Activated T-cell treated with anti-CD3 and anti-CD28 coated beads, Interleukin-2, amount 50 U/mL, for 72 hours (primary cell): ENCODE data around the gene NDUFS2. TPM values are rescaled to one million over a fixed set of nuclear protein-coding genes. Genes with fewer than 3 reads are reported as not detected.

ENCODE experiments used
- ATAC-seq, 2 donors: fragments of 150-1000 bp; cut with Tn5 transposase; replicated peaks in 1 of 2; 2 replicates each; pipeline ENCODE4 v1.10.0; 2021; ENCODE audit warnings: moderate library complexity in 2 of 2, mild to moderate bottlenecking in 1 of 2
- DNase-seq, 2 donors: peaks; one replicate each; pipeline ENCODE4 v3.0.0; 2021 to 2022; ENCODE audit warnings: mixed read lengths in 1 of 2
- H3K27ac Mint-ChIP-seq: one replicate; pipeline ENCODE4 v1.8.0; 2022; ENCODE audit warnings: mild to moderate bottlenecking, moderate library complexity, mixed read lengths
- H3K27me3 Mint-ChIP-seq: one replicate; pipeline ENCODE4 v1.8.0; 2022; ENCODE audit warnings: low read depth, mixed read lengths
- H3K36me3 Mint-ChIP-seq, 2 donors: one replicate each; pipeline ENCODE4 v1.8.0; 2022; ENCODE audit warnings: mixed read lengths in 2 of 2, mild to moderate bottlenecking in 1 of 2; ENCODE audit not compliant: insufficient read depth in 2 of 2
- H3K4me1 Mint-ChIP-seq: one replicate; pipeline ENCODE4 v1.8.0; 2022; ENCODE audit warnings: low read depth, mixed read lengths
- H3K4me3 Mint-ChIP-seq, 2 donors: one replicate each; pipeline ENCODE4 v1.8.0; 2022; ENCODE audit warnings: mild to moderate bottlenecking in 2 of 2, mixed read lengths in 2 of 2, moderate library complexity in 2 of 2
- H3K9me3 Mint-ChIP-seq, 2 donors: one replicate each; pipeline ENCODE4 v1.8.0; 2022; ENCODE audit warnings: mixed read lengths in 2 of 2
- total RNA-seq, 2 donors: library from RNA; stranded (reverse); gene quantifications; one replicate each; pipeline ENCODE4 v1.2.3, GENCODE V29; 2022

NDUFS2 gene
- total RNA-seq, 2 donors from 2014 or later = 108 to 114 TPM

DNA sequence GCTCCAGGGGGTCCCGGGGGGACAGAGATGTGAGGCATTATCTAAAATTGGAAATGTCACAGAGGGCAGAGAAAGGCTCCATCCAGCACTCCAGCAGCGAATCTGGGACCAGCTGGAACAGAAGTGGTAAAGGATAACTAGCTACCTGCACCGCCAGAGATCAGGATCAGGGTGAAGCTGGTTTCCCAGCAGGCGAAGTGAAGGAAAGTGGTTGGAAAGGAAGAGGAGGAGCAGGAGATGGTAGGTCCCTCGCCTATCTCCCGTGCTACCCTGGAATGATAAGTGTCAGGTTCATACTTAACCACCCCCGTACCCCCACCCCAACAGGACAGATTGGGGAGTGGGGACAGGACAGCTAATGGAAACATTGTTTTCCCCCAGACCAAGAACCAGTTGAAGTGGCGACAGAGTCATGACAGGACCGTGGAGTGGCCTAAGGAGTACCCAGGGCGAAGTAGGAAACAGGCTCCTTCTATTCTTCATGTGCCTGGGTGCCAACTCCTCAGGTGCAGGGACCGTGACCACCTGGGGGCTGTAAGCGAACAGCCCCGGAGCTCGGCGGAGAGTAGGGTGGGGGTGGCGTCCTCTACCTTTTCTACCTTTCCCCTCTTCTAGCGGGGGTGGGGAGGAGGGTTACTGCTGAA lies 25.6 kb upstream of the NDUFS2 start:
- Mint-ChIP-seq H3K27me3 (no peaks in the 10 kb centered on the region), H3K4me1 (peaks cover 71% of the 10 kb centered on the region), H3K9me3 (no peaks in the 10 kb centered on the region), H3K36me3 (peaks cover 9 to 31% of the 10 kb centered on the region in 2 donors), H3K27ac (peak overlapping the region; percentile 94), H3K4me3 (peak overlapping the region; percentile 93 to 95)
- ATAC-seq (no peak), DNase-seq (no peak)

DNA sequence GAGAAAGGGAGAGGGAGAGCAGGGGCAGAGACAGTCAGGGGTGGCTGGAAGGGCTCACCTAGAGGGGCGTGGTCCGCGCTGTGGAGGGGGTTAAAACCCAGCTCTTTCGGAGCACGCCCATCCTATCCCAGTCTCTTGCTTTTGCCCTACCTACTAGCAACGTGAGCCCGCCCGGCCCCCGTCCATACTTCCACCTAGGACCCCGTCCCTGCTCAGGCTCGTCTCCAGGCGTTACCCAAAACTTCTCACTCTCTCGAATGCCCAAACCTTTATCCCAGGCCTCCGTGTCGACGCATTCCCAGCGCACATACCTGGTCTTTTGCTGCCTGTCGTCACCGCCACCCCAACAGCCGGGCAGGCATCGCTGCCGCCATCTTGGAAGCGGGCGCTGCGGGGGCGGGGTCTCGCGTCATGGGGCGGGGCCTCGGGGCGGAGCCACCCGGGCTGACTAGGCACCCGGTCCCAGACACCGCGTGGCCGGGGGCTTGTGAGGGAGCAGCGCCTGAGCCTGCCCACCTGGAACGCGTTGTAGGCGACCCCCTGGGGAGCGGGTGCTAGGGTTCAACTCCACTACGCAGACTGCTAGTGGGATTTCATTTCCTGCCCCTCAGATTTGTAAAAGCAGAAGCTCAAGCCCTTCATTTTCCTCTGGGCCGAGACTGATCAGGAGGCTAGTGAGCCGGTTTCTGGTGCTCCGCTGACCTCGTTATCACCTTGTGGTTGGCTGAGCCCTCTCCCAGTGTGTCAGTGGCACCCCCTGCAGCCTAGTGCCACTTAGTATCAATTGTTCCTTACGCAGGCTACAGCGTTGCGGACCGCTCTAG lies 24.8 kb upstream of the NDUFS2 start, which contains the start of gene B4GALT3:
TSS of gene B4GALT3 (minus strand) at position 396 of the 824 bp plus-strand sequence. CDS start 1,447 bp downstream, outside the sequence.
- H3K4me1 Mint-ChIP-seq = peaks cover 78% of the 10 kb centered on the region
- no peaks in the 10 kb centered on the region for H3K9me3 Mint-ChIP-seq
- H3K27me3 Mint-ChIP-seq = no peaks in the 10 kb centered on the region
- DNase-seq (peak; percentile 94 to 99), ATAC-seq (peak; percentile 87)
- H3K36me3 Mint-ChIP-seq = peaks cover 8 to 30% of the 10 kb centered on the region in 2 donors
- peak within 1 kb of the TSS; percentile 93 to 95 for H3K4me3 Mint-ChIP-seq
- peak within 1 kb of the TSS; percentile 94 for H3K27ac Mint-ChIP-seq

DNA sequence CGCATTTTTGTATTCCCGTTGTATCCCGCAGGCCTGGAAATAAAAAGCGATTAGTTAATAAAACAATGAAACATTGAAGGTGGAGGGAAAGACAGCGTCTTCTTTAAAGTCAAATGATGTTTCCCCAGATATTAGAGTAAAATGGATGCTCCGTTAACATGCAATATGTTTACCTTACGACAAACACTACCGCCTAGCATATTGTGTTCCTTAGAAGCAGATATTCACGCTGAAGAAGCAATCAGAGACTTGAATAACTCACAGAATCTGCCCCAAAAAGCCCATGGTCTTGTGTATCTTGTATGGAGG lies 24.3 kb upstream of the NDUFS2 start:
- Mint-ChIP-seq H3K4me1 (peaks cover 78% of the 10 kb centered on the region), H3K4me3 (peak overlapping the region; percentile 93 to 95), H3K36me3 (peaks cover 8 to 26% of the 10 kb centered on the region in 2 donors), H3K27me3 (no peaks in the 10 kb centered on the region), H3K27ac (peak overlapping the region; percentile 25), H3K9me3 (no peaks in the 10 kb centered on the region)
- ATAC-seq = no peak
- DNase-seq = no peak

DNA sequence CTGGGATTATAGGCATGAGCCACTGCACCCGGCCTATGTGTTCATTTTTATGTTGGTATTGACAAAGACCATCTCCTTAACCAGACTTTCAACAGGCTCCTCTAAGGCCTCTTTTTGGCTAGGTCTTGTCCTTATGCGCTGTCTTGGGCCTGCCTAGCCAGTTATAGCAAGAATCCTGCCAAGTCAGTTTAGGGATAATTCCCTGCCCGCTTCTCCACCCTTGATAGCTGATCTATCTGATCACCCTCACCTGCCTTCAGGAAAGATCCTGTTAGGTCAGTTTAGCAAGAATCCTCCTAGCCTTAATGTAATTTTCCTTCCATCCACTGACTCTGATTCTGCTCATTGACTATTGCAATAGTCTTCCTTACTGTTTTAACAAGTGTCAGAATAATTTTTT lies 22.5 kb upstream of the NDUFS2 start:
- Mint-ChIP-seq H3K4me1 (peaks cover 81% of the 10 kb centered on the region), H3K9me3 (no peaks in the 10 kb centered on the region), H3K27ac (peak overlapping the region; percentile 3), H3K4me3 (no peak overlapping the region), H3K27me3 (no peaks in the 10 kb centered on the region), H3K36me3 (peaks cover 5 to 9% of the 10 kb centered on the region in 2 donors)
- ATAC-seq = no peak
- no peak for DNase-seq

DNA sequence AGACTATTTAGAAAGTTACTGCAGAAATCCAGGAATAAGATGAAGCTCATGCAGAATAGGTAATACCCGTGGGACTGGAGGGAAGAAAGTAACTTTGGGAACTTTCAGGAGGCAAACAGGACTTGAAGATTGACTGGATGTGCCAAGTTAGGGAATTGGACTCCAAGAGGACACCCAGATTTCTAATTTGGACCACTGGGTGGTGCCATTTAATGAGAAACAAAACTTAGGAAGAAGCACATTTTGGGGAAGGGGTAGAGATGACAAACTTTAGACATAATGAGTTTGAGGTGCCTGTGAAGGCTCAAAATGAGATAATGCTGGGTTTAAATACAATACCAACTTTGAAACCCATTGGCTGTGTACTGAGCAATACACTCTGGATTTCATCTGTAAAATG lies 21.5 kb upstream of the NDUFS2 start:
- peaks cover 0 to 5% of the 10 kb centered on the region in 2 donors for H3K36me3 Mint-ChIP-seq
- peak overlapping the region in 1 of 2 donors; percentile 25 for H3K4me3 Mint-ChIP-seq

DNA sequence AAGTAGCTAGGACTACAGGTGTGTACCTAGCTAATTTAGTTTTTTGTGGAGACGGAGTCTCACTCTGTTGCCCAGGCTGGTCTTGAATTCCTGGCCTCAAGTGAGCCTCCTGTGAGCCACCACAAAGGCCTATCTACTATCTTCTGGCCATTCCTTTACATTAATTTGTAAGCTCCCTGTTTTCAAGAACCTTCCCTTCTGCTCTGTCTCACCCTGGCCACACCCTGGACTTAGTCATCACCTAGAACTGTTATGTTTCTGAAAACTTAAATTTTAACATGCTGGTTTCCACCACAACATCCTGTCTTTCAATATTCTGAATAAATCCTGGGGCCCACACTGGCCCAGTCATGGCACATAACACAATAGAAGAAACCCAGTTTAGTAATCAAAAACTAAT lies 20.0 kb upstream of the NDUFS2 start:
- ATAC-seq = peak; percentile 71 to 75
- no peaks in the 10 kb centered on the region for H3K9me3 Mint-ChIP-seq
- H3K4me1 Mint-ChIP-seq = peaks cover 86% of the 10 kb centered on the region

More for the DNA sequence above, 21.5 kb upstream of the NDUFS2 start:
- peaks cover 81% of the 10 kb centered on the region for H3K4me1 Mint-ChIP-seq
- DNase-seq (no peak), ATAC-seq (no peak)
- no peaks in the 10 kb centered on the region for H3K27me3 Mint-ChIP-seq
- H3K9me3 Mint-ChIP-seq = no peaks in the 10 kb centered on the region
- peak overlapping the region; percentile 31 for H3K27ac Mint-ChIP-seq

DNA sequence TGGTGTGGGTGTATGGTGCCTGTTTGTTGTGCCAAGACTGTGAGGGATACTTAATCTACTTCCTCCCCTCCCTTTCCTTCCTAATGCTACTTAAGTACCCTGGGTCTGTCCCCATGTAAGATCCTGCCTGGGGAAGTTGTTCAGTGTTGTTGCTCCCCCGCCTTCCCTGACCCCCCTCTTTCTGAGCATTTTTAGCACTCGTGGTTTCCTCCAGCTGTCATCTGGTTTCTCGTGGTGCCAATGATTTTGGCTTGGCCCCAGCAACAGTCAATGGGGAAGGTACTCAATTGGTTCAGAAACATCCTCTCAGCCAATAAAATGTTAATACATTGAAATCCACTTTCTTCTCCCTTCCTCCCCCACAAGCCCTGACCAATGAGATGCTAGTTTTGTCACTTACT lies 16.9 kb upstream of the NDUFS2 start:
- Mint-ChIP-seq H3K27me3 (no peaks in the 10 kb centered on the region), H3K9me3 (peaks cover 0 to 3% of the 10 kb centered on the region in 2 donors), H3K36me3 (no peaks in the 10 kb centered on the region), H3K4me1 (peaks cover 81% of the 10 kb centered on the region), H3K27ac (peak overlapping the region; percentile 95), H3K4me3 (peak overlapping the region; percentile 67 to 83)
- peak; percentile 76 to 78 for DNase-seq
- peak; percentile 75 to 76 for ATAC-seq

More for the DNA sequence above, 20.0 kb upstream of the NDUFS2 start:
- DNase-seq = peak; percentile 69 to 75
- H3K4me3 Mint-ChIP-seq = peak overlapping the region; percentile 64 to 81
- peak overlapping the region; percentile 65 for H3K27ac Mint-ChIP-seq
- H3K36me3 Mint-ChIP-seq = peaks cover 0 to under 1% of the 10 kb centered on the region in 2 donors
- no peaks in the 10 kb centered on the region for H3K27me3 Mint-ChIP-seq

DNA sequence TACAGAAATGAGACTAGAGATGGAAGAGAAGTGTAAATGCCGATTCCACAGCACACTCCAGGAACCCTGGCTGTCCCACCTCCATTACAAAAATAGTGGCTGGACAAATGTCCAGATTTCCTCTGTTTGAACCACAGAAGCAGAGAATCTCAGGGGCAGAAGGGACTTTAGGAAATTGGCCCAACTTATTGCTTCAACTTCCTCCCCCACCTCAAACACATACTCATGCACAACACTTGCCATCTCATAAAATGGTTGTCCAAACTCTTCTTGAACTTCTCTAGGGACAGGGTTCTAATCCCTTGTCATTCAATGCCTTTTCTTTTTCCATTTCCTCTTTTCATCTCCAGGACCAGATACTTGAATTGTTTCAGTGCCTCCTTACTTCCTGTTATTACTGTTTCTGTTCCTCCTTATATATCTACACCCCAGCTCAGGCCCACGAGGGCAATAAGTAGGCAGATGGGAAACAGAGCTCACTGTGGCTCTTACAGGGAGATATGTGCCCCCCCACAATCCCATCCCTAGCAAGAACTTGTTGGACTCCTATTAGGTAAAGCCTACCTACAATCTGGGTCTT lies 16.3 kb upstream of the NDUFS2 start:
- no peak for DNase-seq
- peaks cover 0 to 3% of the 10 kb centered on the region in 2 donors for H3K9me3 Mint-ChIP-seq
- H3K4me1 Mint-ChIP-seq = peaks cover 76% of the 10 kb centered on the region
- no peaks in the 10 kb centered on the region for H3K36me3 Mint-ChIP-seq
- ATAC-seq = no peak
- H3K4me3 Mint-ChIP-seq = peak overlapping the region; percentile 67 to 83
- no peaks in the 10 kb centered on the region for H3K27me3 Mint-ChIP-seq
- peak overlapping the region; percentile 95 for H3K27ac Mint-ChIP-seq

DNA sequence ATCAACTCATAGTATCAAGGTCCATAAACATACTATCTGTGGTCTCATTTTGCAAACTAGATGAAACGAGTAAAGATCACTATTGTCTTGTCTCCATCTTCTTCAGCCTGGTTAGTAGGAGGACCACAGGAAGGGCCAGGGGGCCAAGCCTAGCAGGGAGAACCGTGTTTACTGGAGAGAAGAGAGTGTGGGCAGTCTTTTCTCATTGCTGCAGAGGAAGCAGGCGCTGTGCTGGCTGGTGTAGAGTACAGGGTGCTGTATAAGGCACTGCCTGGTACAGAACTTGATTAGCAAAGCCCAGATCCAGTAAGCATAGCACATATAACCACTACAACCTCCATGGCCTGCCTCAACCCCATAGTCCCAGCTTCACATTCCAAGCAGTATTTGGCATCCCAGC lies 14.9 kb upstream of the NDUFS2 start:
- Mint-ChIP-seq H3K4me3 (no peak overlapping the region), H3K4me1 (peaks cover 62% of the 10 kb centered on the region), H3K27me3 (no peaks in the 10 kb centered on the region), H3K36me3 (no peaks in the 10 kb centered on the region), H3K27ac (peak overlapping the region; percentile 43), H3K9me3 (peaks cover 0 to 3% of the 10 kb centered on the region in 2 donors)
- DNase-seq (no peak), ATAC-seq (no peak)

DNA sequence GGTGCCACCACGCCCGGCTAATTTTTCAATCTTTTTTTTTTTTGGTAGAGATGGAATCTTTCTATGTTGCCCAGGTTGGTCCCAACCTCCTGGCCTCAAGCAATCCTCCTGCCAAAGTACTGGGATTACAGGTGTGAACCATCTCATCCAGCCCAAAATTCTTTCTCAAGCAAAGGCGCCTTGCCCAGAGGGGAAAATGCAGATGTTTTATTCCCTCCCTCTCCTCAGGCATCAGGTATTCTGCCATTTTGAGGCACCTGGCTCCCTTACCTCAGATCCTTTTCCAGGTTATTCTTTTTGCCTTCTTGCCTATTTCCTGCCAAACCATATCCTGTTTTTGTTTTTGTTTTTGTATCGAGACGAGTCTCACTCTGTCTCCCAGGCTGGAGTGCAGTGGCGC lies 13.8 kb upstream of the NDUFS2 start:
- no peak for DNase-seq
- no peaks in the 10 kb centered on the region for H3K27me3 Mint-ChIP-seq
- H3K4me1 Mint-ChIP-seq = peaks cover 59% of the 10 kb centered on the region
- H3K36me3 Mint-ChIP-seq = no peaks in the 10 kb centered on the region
- no peak for ATAC-seq
- H3K4me3 Mint-ChIP-seq = no peak overlapping the region
- H3K27ac Mint-ChIP-seq = peak overlapping the region; percentile 5
- H3K9me3 Mint-ChIP-seq = peaks cover 0 to 3% of the 10 kb centered on the region in 2 donors

DNA sequence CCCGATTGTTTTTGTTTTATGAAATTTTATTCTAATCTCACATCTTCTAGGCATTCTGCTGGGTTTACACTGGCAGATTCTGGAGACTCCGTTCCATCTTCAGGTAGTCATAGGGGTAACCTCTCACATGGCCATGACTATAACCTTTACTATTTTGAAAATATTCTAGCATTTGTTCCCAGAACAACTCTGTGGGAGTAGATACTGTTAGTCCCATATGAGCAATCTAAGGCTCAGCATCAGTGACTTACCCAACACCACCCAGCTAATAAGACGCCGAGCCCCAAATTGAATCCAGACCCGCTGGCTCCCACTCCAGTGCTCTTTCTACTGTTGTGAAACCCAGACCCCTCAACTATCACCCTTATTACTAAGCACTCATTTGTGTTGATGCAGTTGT lies 13.1 kb upstream of the NDUFS2 start:
- Mint-ChIP-seq H3K27ac (no peak overlapping the region), H3K9me3 (peaks cover 0 to 3% of the 10 kb centered on the region in 2 donors), H3K36me3 (no peaks in the 10 kb centered on the region), H3K4me3 (no peak overlapping the region), H3K27me3 (no peaks in the 10 kb centered on the region), H3K4me1 (peaks cover 53% of the 10 kb centered on the region)
- no peak for ATAC-seq
- no peak for DNase-seq

DNA sequence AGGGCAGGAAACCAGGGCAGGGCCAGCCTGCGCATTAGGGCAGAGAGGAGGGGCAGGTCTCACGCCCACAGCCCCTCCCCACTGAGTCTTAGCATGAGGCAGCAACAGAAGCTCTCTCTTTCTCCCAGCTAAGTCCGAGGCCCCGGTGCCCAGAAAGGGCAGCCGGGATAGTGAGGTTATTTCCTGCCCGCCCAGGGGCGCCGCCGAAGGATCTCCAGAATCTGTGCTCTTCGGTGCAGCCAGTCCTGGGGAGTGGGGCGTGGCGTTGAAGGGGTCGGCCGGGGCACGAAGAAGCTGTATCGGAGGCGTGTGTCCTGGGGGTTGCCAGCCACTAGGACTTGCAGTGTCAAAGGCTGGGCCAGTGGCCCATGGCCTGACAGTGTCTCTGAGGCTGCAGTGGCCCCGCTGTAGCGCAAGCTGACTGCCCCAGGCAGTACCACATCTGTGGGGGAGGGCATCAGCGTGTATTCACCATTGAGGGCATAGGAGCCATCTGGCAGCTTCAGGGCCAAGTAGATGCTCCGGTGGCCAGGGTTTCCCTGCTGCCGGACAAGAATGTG lies 11.1 kb upstream of the NDUFS2 start:
- no peak overlapping the region for H3K27ac Mint-ChIP-seq
- H3K27me3 Mint-ChIP-seq = no peaks in the 10 kb centered on the region
- no peaks in the 10 kb centered on the region for H3K36me3 Mint-ChIP-seq
- ATAC-seq = no peak
- H3K4me1 Mint-ChIP-seq = peaks cover 40% of the 10 kb centered on the region
- no peak overlapping the region for H3K4me3 Mint-ChIP-seq
- DNase-seq = no peak
- H3K9me3 Mint-ChIP-seq = peaks cover 0 to 3% of the 10 kb centered on the region in 2 donors

DNA sequence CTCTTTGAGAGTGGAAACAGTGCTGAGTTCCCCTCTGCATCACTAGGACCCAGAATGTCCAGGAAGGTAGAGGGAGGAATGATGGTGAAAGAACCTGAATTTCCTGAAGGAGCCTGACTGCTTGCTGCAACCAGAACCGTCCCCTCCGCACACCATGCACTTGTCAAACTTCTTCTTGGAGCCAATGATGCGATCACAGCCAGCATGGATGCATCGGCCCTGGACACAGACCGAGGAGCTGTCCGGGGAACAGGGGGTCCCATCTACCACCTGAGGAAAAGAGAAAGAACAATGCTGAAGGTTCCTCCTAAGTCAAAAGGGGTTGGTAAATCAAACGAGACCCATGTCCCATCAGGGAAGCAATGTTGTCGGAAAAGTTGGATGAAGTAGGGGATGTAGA lies 10.2 kb upstream of the NDUFS2 start:
- ATAC-seq (no peak), DNase-seq (no peak)
- H3K4me3 Mint-ChIP-seq = no peak overlapping the region
- H3K4me1 Mint-ChIP-seq = peaks cover 30% of the 10 kb centered on the region
- no peaks in the 10 kb centered on the region for H3K36me3 Mint-ChIP-seq
- no peak overlapping the region for H3K27ac Mint-ChIP-seq
- H3K9me3 Mint-ChIP-seq = peaks cover 0 to 3% of the 10 kb centered on the region in 2 donors
- no peaks in the 10 kb centered on the region for H3K27me3 Mint-ChIP-seq
